GM18511 (cell line): ENCODE results near the gene ANXA11.

ENCODE experiments used
- ATAC-seq: cut with Tn5 transposase; IDR thresholded peaks from one replicate; pipeline ENCODE4 v1.9.1; 2021; ENCODE audit warnings: mild to moderate bottlenecking, moderate library complexity; ENCODE audit not compliant: unreplicated experiment

ANXA11 gene

DNA sequence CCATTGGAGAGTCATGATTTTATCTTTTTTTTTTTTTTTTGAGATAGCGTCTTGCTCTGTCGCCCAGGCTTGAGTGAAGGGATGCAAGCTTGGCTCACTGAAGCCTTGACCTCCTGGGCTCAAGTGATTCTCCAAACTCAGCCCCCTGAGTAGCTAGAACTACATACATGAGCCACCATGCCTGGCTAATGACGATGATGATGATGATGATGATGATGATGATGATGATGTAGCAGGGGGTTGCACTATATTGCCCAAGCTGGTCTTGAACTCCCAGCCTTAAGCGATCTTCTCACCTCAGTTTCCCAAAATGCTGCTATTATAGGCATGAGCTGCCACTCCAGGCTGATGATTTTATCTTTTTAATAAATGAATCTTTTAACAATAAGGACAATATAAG is 86.7 kb downstream of the ANXA11 start:
- no peak for ATAC-seq

DNA sequence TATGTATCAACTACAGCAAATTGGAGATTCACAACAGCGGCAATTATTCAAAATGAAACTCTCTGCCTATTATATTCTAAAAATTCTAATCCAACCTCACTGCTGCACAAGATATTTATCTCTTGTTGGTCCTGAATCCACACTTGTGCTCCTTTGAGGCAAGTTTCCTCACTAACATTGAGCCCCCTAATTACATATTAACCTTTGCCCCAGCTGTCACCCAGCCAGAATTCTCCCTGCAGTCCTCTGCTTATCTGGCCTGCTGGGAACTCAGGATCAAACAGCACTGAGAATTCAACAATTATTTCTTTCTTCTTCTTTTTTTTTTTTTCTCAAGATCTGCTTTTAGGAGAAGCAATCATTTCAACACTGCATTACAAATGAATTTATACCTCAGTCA is 94.4 kb downstream of the ANXA11 start:
- ATAC-seq = no peak

- no peak for ATAC-seq
Measured at GRCh38 chr10:80108576-80109239, 96.6 kb downstream of the ANXA11 start.

DNA sequence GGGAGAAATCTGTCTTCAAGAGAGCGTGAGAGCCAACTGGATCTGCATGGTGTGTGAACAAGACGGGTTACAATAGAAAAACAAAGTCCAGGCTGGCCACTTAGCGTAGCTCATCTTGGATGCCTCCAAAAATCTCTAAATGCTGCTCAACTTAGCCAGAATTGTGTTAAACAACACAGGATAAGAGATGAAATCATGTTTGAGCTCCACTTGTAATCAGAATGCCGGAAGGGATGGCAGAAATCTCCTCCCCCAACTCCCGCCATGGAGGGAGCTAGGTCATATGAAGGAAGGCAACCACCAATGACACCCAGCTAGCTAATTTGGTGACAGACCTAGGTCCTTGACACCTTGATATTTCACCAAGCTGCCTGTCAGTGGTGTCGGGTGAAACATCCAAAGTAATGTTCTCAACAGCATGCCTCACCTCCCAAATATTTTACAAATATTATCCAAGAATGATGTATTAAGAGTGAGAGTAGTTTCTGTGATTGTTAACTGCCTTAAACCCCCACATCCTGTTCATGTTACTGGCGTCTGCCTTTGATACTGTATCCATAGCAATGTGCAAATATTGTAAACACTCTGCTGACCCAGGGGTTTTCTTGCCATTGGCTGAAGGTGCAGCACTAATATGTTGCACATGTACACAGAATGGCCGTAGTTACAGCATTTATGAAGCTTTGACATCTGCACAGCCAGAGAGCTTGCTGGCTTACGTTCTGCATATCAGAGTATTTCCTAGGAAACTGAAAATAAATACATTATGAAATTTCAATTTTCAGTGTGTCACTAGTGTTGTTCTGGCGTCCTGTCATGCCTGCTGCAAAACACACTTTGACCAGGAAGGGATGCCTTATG is 101.0 kb downstream of the ANXA11 start:
- ATAC-seq = peak; percentile 90
